ENCODE data around the gene ARRB1.

ARRB1 gene

DNA sequence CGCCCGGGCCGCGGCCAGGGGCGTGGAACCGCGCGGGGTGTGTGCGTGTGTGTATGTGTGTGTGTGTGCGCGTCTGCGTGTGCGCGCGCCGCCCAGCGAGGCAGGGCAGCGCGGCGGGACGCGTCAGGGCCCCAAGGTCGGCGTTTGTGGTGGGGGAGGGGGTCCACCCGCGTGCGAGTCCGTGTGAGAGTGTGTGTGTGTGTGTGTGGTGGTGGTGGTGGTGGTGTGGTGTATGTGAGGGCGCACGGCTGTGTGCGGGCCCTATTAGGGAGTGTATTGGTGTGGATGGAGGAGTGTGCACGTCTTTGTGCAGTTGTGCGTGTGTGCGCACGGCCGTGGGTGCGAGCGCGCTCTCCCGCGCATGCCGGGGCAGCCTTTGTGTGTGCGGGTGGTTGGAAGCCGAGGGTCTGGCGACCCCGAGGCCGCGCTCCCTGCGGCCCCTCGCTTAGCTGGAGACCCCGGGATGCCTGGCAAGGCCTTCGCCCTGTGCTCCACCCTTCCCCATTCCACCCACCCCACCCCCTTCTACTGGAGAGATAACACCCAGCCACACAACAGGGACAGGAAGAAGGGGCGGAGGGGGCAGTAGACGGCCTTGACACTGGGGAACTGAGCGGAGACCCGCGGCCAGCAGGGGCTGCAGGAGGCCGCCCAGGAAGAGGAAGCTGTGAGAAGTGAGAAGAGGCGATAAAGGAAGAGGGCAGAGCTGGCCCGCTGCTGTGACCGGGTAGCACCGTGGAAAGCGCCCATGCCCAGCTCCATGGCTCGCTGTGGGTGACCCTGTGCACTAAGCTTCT, 528 bp upstream of the ARRB1 start (continued):
- TF ChIP-seq, protein P1, sequence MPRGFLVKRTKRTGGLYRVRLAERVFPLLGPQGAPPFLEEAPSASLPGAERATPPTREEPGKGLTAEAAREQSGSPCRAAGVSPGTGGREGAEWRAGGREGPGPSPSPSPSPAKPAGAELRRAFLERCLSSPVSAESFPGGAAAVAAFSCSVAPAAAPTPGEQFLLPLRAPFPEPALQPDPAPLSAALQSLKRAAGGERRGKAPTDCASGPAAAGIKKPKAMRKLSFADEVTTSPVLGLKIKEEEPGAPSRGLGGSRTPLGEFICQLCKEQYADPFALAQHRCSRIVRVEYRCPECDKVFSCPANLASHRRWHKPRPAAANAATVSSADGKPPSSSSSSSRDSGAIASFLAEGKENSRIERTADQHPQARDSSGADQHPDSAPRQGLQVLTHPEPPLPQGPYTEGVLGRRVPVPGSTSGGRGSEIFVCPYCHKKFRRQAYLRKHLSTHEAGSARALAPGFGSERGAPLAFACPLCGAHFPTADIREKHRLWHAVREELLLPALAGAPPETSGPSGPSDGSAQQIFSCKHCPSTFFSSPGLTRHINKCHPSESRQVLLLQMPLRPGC (tag by site-specific recombination; IDR thresholded peaks at IDR 0.05) = peak; percentile 38; the same call in 1 of the 2 replicates
- TF ChIP-seq OSR2 (tag by site-specific recombination; IDR thresholded peaks at IDR 0.05) = no peak
- no peak for TF ChIP-seq ZNF48 (tag by site-specific recombination; IDR thresholded peaks at IDR 0.05)
- no peak for TF ChIP-seq ZFP3 (tag by site-specific recombination; IDR thresholded peaks at IDR 0.05; ENCODE audit: low read depth)
- TF ChIP-seq ZNF140 (tag by site-specific recombination; IDR thresholded peaks at IDR 0.05) = no peak
- TF ChIP-seq ZNF670 (tag by site-specific recombination; IDR thresholded peaks at IDR 0.05; ENCODE audit: low read depth) = no peak
- TF ChIP-seq ZNF530 (tag by site-specific recombination; IDR thresholded peaks at IDR 0.05; ENCODE audit: low read depth) = no peak
- TF ChIP-seq ZNF157 (tag by site-specific recombination; IDR thresholded peaks at IDR 0.05) = no peak
- no peak for TF ChIP-seq ZNF596 (tag by site-specific recombination; IDR thresholded peaks at IDR 0.05)
- no peak for TF ChIP-seq ZNF223 (tag by site-specific recombination; IDR thresholded peaks at IDR 0.05)
- TF ChIP-seq, protein P2, sequence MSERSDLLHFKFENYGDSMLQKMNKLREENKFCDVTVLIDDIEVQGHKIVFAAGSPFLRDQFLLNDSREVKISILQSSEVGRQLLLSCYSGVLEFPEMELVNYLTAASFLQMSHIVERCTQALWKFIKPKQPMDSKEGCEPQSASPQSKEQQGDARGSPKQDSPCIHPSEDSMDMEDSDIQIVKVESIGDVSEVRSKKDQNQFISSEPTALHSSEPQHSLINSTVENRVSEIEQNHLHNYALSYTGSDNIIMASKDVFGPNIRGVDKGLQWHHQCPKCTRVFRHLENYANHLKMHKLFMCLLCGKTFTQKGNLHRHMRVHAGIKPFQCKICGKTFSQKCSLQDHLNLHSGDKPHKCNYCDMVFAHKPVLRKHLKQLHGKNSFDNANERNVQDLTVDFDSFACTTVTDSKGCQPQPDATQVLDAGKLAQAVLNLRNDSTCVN (tag by site-specific recombination; optimal IDR thresholded peaks at IDR 0.05) = peak; percentile 90
- TF ChIP-seq ZNF660 (tag by site-specific recombination; IDR thresholded peaks at IDR 0.05) = no peak
- no peak; the same call in 1 of the 2 replicates for TF ChIP-seq ZIC2 (tag by site-specific recombination; IDR thresholded peaks at IDR 0.05)
- TF ChIP-seq ZNF654 (tag by site-specific recombination; IDR thresholded peaks at IDR 0.05; ENCODE audit: low read depth) = no peak
- peak; percentile 27 for TF ChIP-seq SP3 (tag by site-specific recombination; IDR thresholded peaks at IDR 0.05)
- TF ChIP-seq ZNF610 (tag by site-specific recombination; IDR thresholded peaks at IDR 0.05; ENCODE audit: borderline replicate concordance) = no peak
- TF ChIP-seq, protein P3, sequence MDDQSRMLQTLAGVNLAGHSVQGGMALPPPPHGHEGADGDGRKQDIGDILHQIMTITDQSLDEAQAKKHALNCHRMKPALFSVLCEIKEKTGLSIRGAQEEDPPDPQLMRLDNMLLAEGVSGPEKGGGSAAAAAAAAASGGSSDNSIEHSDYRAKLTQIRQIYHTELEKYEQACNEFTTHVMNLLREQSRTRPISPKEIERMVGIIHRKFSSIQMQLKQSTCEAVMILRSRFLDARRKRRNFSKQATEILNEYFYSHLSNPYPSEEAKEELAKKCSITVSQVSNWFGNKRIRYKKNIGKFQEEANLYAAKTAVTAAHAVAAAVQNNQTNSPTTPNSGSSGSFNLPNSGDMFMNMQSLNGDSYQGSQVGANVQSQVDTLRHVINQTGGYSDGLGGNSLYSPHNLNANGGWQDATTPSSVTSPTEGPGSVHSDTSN (CRISPR knock-in tag; IDR thresholded peaks at IDR 0.05) = 0 out of 2 replicates have a peak, but pooled peaks have one; percentile 5
- no peak for TF ChIP-seq ZFP41 (tag by site-specific recombination; IDR thresholded peaks at IDR 0.05; ENCODE audit: borderline replicate concordance)
- no peak for TF ChIP-seq ZSCAN30 (tag by site-specific recombination; IDR thresholded peaks at IDR 0.05)
- TF ChIP-seq, protein P4, sequence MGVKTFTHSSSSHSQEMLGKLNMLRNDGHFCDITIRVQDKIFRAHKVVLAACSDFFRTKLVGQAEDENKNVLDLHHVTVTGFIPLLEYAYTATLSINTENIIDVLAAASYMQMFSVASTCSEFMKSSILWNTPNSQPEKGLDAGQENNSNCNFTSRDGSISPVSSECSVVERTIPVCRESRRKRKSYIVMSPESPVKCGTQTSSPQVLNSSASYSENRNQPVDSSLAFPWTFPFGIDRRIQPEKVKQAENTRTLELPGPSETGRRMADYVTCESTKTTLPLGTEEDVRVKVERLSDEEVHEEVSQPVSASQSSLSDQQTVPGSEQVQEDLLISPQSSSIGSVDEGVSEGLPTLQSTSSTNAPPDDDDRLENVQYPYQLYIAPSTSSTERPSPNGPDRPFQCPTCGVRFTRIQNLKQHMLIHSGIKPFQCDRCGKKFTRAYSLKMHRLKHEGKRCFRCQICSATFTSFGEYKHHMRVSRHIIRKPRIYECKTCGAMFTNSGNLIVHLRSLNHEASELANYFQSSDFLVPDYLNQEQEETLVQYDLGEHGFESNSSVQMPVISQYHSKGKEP (tag by site-specific recombination; IDR thresholded peaks at IDR 0.05) = no peak
- no peak for TF ChIP-seq ZNF621 (tag by site-specific recombination; IDR thresholded peaks at IDR 0.05)
- no peak for TF ChIP-seq OVOL3 (tag by site-specific recombination; IDR thresholded peaks at IDR 0.05)
- TF ChIP-seq ZNF354C (tag by site-specific recombination; IDR thresholded peaks at IDR 0.05; ENCODE audit: borderline replicate concordance, low read depth) = no peak
- TF ChIP-seq ZNF416 (tag by site-specific recombination; IDR thresholded peaks at IDR 0.05) = no peak
- TF ChIP-seq, protein P5, sequence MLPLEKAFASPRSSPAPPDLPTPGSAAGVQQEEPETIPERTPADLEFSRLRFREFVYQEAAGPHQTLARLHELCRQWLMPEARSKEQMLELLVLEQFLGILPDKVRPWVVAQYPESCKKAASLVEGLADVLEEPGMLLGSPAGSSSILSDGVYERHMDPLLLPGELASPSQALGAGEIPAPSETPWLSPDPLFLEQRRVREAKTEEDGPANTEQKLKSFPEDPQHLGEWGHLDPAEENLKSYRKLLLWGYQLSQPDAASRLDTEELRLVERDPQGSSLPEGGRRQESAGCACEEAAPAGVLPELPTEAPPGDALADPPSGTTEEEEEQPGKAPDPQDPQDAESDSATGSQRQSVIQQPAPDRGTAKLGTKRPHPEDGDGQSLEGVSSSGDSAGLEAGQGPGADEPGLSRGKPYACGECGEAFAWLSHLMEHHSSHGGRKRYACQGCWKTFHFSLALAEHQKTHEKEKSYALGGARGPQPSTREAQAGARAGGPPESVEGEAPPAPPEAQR (tag by site-specific recombination; IDR thresholded peaks at IDR 0.05) = no peak
- TF ChIP-seq, protein P6, sequence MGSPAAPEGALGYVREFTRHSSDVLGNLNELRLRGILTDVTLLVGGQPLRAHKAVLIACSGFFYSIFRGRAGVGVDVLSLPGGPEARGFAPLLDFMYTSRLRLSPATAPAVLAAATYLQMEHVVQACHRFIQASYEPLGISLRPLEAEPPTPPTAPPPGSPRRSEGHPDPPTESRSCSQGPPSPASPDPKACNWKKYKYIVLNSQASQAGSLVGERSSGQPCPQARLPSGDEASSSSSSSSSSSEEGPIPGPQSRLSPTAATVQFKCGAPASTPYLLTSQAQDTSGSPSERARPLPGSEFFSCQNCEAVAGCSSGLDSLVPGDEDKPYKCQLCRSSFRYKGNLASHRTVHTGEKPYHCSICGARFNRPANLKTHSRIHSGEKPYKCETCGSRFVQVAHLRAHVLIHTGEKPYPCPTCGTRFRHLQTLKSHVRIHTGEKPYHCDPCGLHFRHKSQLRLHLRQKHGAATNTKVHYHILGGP (tag by site-specific recombination; IDR thresholded peaks at IDR 0.05) = no peak
- TF ChIP-seq ZNF777 (tag by site-specific recombination; IDR thresholded peaks at IDR 0.05; ENCODE audit: borderline replicate concordance) = peak; percentile 26; the same call in 1 of the 2 replicates
- TF ChIP-seq, protein P7, sequence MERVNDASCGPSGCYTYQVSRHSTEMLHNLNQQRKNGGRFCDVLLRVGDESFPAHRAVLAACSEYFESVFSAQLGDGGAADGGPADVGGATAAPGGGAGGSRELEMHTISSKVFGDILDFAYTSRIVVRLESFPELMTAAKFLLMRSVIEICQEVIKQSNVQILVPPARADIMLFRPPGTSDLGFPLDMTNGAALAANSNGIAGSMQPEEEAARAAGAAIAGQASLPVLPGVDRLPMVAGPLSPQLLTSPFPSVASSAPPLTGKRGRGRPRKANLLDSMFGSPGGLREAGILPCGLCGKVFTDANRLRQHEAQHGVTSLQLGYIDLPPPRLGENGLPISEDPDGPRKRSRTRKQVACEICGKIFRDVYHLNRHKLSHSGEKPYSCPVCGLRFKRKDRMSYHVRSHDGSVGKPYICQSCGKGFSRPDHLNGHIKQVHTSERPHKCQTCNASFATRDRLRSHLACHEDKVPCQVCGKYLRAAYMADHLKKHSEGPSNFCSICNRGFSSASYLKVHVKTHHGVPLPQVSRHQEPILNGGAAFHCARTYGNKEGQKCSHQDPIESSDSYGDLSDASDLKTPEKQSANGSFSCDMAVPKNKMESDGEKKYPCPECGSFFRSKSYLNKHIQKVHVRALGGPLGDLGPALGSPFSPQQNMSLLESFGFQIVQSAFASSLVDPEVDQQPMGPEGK (tag by site-specific recombination; IDR thresholded peaks at IDR 0.05) = peak; percentile 41; the same call in 1 of the 2 replicates
- no peak for TF ChIP-seq ZNF24 (tag by site-specific recombination; IDR thresholded peaks at IDR 0.05)
- peak; percentile 80; the same call in 1 of the 2 replicates for TF ChIP-seq GLI4 (tag by site-specific recombination; IDR thresholded peaks at IDR 0.05)
